Measurements from ENCODE around the gene EVX2. TPM values are rescaled to one million over a fixed set of nuclear protein-coding genes. Genes with fewer than 3 reads are reported as not detected.

The EVX2 gene
- total RNA-seq, 1 experiment from 2014 or later, result not detected

GRCh38 chr2:176128172-176128981, 44.6 kb upstream of the EVX2 start:
- H3K27ac Mint-ChIP-seq (ENCODE audit: unreplicated experiment), result no peak overlapping the region
- intact Hi-C loops (cut with micrococcal nuclease; ENCODE audit: unreplicated experiment), result loop anchor here (5.0 to 10.0 kb wide), 3 partner anchors 424 to 1636 kb away; no protein-coding TSS in a partner anchor
- no peak for DNase-seq
- no peaks in the 10 kb centered on the region for H3K4me1 Mint-ChIP-seq (ENCODE audit: low read depth, unreplicated experiment)
- CTCF ChIA-PET, result no interaction called here
- TF ChIP-seq, protein P1, sequence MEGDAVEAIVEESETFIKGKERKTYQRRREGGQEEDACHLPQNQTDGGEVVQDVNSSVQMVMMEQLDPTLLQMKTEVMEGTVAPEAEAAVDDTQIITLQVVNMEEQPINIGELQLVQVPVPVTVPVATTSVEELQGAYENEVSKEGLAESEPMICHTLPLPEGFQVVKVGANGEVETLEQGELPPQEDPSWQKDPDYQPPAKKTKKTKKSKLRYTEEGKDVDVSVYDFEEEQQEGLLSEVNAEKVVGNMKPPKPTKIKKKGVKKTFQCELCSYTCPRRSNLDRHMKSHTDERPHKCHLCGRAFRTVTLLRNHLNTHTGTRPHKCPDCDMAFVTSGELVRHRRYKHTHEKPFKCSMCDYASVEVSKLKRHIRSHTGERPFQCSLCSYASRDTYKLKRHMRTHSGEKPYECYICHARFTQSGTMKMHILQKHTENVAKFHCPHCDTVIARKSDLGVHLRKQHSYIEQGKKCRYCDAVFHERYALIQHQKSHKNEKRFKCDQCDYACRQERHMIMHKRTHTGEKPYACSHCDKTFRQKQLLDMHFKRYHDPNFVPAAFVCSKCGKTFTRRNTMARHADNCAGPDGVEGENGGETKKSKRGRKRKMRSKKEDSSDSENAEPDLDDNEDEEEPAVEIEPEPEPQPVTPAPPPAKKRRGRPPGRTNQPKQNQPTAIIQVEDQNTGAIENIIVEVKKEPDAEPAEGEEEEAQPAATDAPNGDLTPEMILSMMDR (IDR thresholded peaks at IDR 0.05; ENCODE audit: unreplicated experiment), result no peak
- H3K27me3 Mint-ChIP-seq (ENCODE audit: unreplicated experiment), result no peaks in the 10 kb centered on the region
- no peaks in the 10 kb centered on the region for H3K9me3 Mint-ChIP-seq (ENCODE audit: low read depth, unreplicated experiment)
- no peaks in the 10 kb centered on the region for H3K36me3 Mint-ChIP-seq (ENCODE audit: insufficient read depth, unreplicated experiment)
- no peak overlapping the region for H3K4me3 Mint-ChIP-seq (ENCODE audit: low read depth, unreplicated experiment)
- BruUV-seq (replicated peaks), result no TSS peak

- CTCF ChIA-PET, result interaction anchor here (0.9 kb wide), 2 partner anchors 1021 kb away, joined by 3 read pairs; no protein-coding TSS in a partner anchor
- no peaks in the 10 kb centered on the region for H3K4me1 Mint-ChIP-seq (ENCODE audit: low read depth, unreplicated experiment)
- BruUV-seq (replicated peaks), result no TSS peak
- DNase-seq, result no peak
- H3K9me3 Mint-ChIP-seq (ENCODE audit: low read depth, unreplicated experiment), result no peaks in the 10 kb centered on the region
- intact Hi-C loops (cut with micrococcal nuclease; ENCODE audit: unreplicated experiment), result loop anchor here (1.0 to 10.0 kb wide), 7 partner anchors 425 to 1637 kb away; no protein-coding TSS in a partner anchor
- no peak overlapping the region for H3K27ac Mint-ChIP-seq (ENCODE audit: unreplicated experiment)
- TF ChIP-seq, protein P1 (IDR thresholded peaks at IDR 0.05; ENCODE audit: unreplicated experiment), result no peak
- no peak overlapping the region for H3K4me3 Mint-ChIP-seq (ENCODE audit: low read depth, unreplicated experiment)
- no peaks in the 10 kb centered on the region for H3K36me3 Mint-ChIP-seq (ENCODE audit: insufficient read depth, unreplicated experiment)
- no peaks in the 10 kb centered on the region for H3K27me3 Mint-ChIP-seq (ENCODE audit: unreplicated experiment)
These were observed 44.0 kb upstream of the EVX2 start for GRCh38 chr2:176127774-176128072.

DNA sequence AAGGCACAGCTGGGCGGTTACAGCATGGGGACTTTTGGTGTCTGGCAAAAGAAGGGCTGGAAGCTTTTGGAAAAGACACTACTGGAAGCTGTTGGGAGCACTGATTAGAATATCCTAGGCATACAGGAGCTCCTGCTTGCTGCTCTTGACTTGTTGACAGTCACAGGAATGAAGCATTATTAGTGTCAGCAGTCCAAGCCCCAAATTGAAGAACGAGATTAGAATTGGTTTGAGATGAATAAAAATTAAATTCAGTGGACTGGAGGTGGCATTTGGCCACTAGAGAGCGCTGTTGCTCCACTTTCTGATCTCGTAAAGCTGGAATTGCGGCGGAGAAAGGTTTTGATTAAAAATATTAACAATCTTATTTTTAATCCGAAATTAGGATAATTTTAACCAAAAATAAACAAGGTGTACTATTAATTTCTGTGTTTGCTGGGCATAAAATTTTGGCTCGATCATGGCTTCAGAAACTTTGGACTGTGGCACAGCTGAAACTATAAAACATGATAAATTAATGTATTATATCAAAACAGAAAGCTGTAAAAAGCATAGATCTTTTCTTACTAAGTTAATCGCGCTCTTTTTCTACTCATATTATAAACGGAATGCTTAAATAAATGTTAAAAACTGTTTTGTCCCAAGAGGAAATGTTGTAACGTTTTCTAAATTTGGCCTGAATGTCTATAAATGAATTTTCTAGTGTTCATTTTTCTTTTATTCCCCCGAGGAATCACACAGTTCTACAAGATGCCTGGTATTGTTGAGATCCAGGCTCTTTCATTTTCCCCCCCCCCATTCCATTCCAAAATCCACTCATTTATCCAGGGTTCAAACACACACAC, 43.4 kb upstream of the EVX2 start:
- Mint-ChIP-seq H3K9me3 (ENCODE audit: low read depth, unreplicated experiment) (no peaks in the 10 kb centered on the region), H3K27me3 (ENCODE audit: unreplicated experiment) (no peaks in the 10 kb centered on the region), H3K4me3 (ENCODE audit: low read depth, unreplicated experiment) (no peak overlapping the region), H3K4me1 (ENCODE audit: low read depth, unreplicated experiment) (no peaks in the 10 kb centered on the region), H3K36me3 (ENCODE audit: insufficient read depth, unreplicated experiment) (no peaks in the 10 kb centered on the region), H3K27ac (ENCODE audit: unreplicated experiment) (no peak overlapping the region)
- CTCF ChIA-PET, result interaction anchor here (0.7 to 2.2 kb wide), 11 partner anchors 14 to 1022 kb away, joined by 3 to 16 read pairs (median 4); no protein-coding TSS in a partner anchor
- TF ChIP-seq, protein P1 (IDR thresholded peaks at IDR 0.05; ENCODE audit: unreplicated experiment), result peak; percentile 73
- intact Hi-C loops (cut with micrococcal nuclease; ENCODE audit: unreplicated experiment), result loop anchor here (1.0 to 10.0 kb wide), 7 partner anchors 425 to 1638 kb away; no protein-coding TSS in a partner anchor
- DNase-seq, result peak; percentile 60
- BruUV-seq (replicated peaks), result no TSS peak

DNA sequence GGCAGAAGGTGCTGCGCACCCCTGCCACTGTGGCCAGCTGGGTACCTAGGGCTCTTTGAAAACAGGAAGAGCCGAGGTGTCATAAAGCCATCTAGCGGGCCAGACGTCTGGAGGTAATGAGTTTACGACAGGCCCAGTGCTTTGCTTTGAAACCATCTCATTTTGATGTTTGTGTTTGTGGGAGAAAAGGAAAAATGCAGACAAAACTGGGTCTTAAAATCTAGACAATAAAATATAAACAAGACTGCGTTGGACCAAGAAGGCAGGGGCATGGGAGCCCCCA, 42.0 kb upstream of the EVX2 start:
- Mint-ChIP-seq H3K4me1 (ENCODE audit: low read depth, unreplicated experiment) (no peaks in the 10 kb centered on the region), H3K36me3 (ENCODE audit: insufficient read depth, unreplicated experiment) (no peaks in the 10 kb centered on the region), H3K27ac (ENCODE audit: unreplicated experiment) (no peak overlapping the region), H3K4me3 (ENCODE audit: low read depth, unreplicated experiment) (no peak overlapping the region), H3K27me3 (ENCODE audit: unreplicated experiment) (no peaks in the 10 kb centered on the region), H3K9me3 (ENCODE audit: low read depth, unreplicated experiment) (no peaks in the 10 kb centered on the region)
- DNase-seq, result no peak
- BruUV-seq (replicated peaks), result no TSS peak
- TF ChIP-seq, protein P1 (IDR thresholded peaks at IDR 0.05; ENCODE audit: unreplicated experiment), result no peak
- intact Hi-C loops (cut with micrococcal nuclease; ENCODE audit: unreplicated experiment), result loop anchor here (2.0 to 10.0 kb wide), 6 partner anchors 427 to 1639 kb away; no protein-coding TSS in a partner anchor
- CTCF ChIA-PET, result interaction anchor here (2.2 kb wide), 1 partner anchor 528 kb away, joined by 16 read pairs; no protein-coding TSS in a partner anchor

All from Calu3 (cell line).